Astrocyte (in vitro differentiated cells and primary cell): ENCODE data around the gene VSIG2. TPM values are rescaled to one million over a fixed set of nuclear protein-coding genes. Genes with fewer than 3 reads are reported as not detected.

Experiments used
- DNase-seq: peaks from one replicate; pipeline ENCODE4 v3.0.0-alpha.2; 2010; ENCODE audit warnings: low read depth
- FAIRE-seq: peaks from 2 replicates; lab custom pipeline; 2011; peaks lifted over from hg19 to GRCh38; lab: Jason Lieb, UNC
- H2AFZ ChIP-seq: 2 replicates; pipeline ENCODE4 v1.6.0; 2012; ENCODE audit warnings: low read depth, low read length, inconsistent platforms
- H3K27ac ChIP-seq: 2 replicates; pipeline ENCODE4 v1.5.1; 2011; ENCODE audit warnings: low read depth, low read length, inconsistent platforms
- H3K27me3 ChIP-seq: 2 replicates; pipeline ENCODE4 v1.6.0; 2011; ENCODE audit warnings: low read length, inconsistent platforms; ENCODE audit not compliant: insufficient read depth
- H3K36me3 ChIP-seq: 2 replicates; pipeline ENCODE4 v1.5.1; 2011; ENCODE audit warnings: low read length, inconsistent platforms; ENCODE audit not compliant: insufficient read depth
- H3K4me1 ChIP-seq: 2 replicates; pipeline ENCODE4 v1.5.1; 2011; ENCODE audit warnings: low read length, inconsistent platforms; ENCODE audit not compliant: insufficient read depth
- H3K4me2 ChIP-seq: 2 replicates; pipeline ENCODE4 v1.6.0; 2012; ENCODE audit warnings: low read length, inconsistent platforms
- H3K4me3 ChIP-seq: 2 replicates; pipeline ENCODE4 v1.5.1; 2011; ENCODE audit warnings: low read depth, mild to moderate bottlenecking, low read length, inconsistent platforms; ENCODE audit not compliant: insufficient read depth
- H3K79me2 ChIP-seq: 2 replicates; pipeline ENCODE4 v1.6.0; 2012; ENCODE audit warnings: mild to moderate bottlenecking, low read length, inconsistent platforms; ENCODE audit not compliant: insufficient read depth
- H3K9ac ChIP-seq: 2 replicates; pipeline ENCODE4 v1.6.0; 2012; ENCODE audit warnings: mild to moderate bottlenecking, low read length, inconsistent platforms
- H3K9me3 ChIP-seq: 2 replicates; pipeline ENCODE4 v1.5.1; 2012; ENCODE audit warnings: low read depth, mild to moderate bottlenecking, low read length, inconsistent platforms; ENCODE audit not compliant: insufficient read depth
- H4K20me1 ChIP-seq: 2 replicates; pipeline ENCODE4 v1.6.0; 2012; ENCODE audit warnings: low read length, inconsistent platforms; ENCODE audit not compliant: insufficient read depth
- H3K27ac Mint-ChIP-seq: one replicate; pipeline ENCODE4 v1.8.0; 2021; ENCODE audit warnings: mild to moderate bottlenecking, mixed read lengths; ENCODE audit not compliant: unreplicated experiment
- H3K27me3 Mint-ChIP-seq: one replicate; pipeline ENCODE4 v1.8.0; 2021; ENCODE audit warnings: low read depth, mixed read lengths; ENCODE audit not compliant: unreplicated experiment
- H3K36me3 Mint-ChIP-seq: one replicate; pipeline ENCODE4 v1.8.0; 2021; ENCODE audit warnings: low read depth, mixed read lengths; ENCODE audit not compliant: unreplicated experiment
- H3K4me1 Mint-ChIP-seq: one replicate; pipeline ENCODE4 v1.8.0; 2021; ENCODE audit warnings: low read depth, mixed read lengths; ENCODE audit not compliant: unreplicated experiment
- H3K4me3 Mint-ChIP-seq: one replicate; pipeline ENCODE4 v1.8.0; 2021; ENCODE audit warnings: mild to moderate bottlenecking, moderate library complexity, mixed read lengths; ENCODE audit not compliant: unreplicated experiment
- H3K9me3 Mint-ChIP-seq: one replicate; pipeline ENCODE4 v1.8.0; 2021; ENCODE audit warnings: mild to moderate bottlenecking, mixed read lengths; ENCODE audit not compliant: unreplicated experiment
- EZH2 ChIP-seq: IDR thresholded peaks from 2 replicates; pipeline ENCODE4 v1.6.1; 2012; ENCODE audit warnings: mild to moderate bottlenecking, low read length, inconsistent platforms; ENCODE audit not compliant: insufficient read depth
- total RNA-seq: library from RNA; stranded (reverse); gene quantifications from 2 replicates; pipeline ENCODE4 v1.2.1, GENCODE V29; 2021
- TF ChIP-seq, protein P1 (sequence below): IDR thresholded peaks from 2 replicates; pipeline ENCODE4 v1.5.1; 2011; ENCODE audit warnings: low read depth, mild to moderate bottlenecking, inconsistent platforms, low read length, moderate library complexity; ENCODE audit not compliant: insufficient read depth

The VSIG2 gene
- total RNA-seq, 1 donor from 2014 or later, result 0.18 TPM

DNA sequence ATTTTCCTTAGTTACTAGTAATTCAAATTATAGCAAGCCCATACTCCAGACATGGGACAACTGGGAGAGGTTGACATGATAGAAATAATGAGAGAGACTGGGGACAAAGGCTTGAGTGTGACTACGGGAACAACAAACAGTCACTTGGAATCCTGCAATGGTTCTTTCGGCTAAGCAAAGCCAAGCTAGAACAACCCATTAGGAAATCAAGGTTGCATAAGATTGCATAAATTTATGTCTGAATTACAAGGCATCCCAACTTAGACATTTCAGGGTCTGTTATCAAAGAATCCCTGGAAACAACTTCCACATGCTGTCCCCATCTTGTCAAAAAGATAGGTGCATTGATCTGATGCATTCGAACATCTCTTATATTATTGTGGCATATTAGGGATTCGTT is 22.5 kb downstream of the VSIG2 start:
- H4K20me1 ChIP-seq, result no peaks in the 10 kb centered on the region
- no peak overlapping the region for H3K4me3 ChIP-seq
- H3K36me3 ChIP-seq, result no peaks in the 10 kb centered on the region
- Mint-ChIP-seq H3K27ac (no peak overlapping the region), H3K4me3 (no peak overlapping the region), H3K4me1 (peaks cover 22% of the 10 kb centered on the region), H3K27me3 (peaks cover 20% of the 10 kb centered on the region), H3K9me3 (no peaks in the 10 kb centered on the region), H3K36me3 (no peaks in the 10 kb centered on the region)
- peaks cover 13% of the 10 kb centered on the region for H3K4me1 ChIP-seq
- TF ChIP-seq EZH2, result no peak
- TF ChIP-seq, protein P1, sequence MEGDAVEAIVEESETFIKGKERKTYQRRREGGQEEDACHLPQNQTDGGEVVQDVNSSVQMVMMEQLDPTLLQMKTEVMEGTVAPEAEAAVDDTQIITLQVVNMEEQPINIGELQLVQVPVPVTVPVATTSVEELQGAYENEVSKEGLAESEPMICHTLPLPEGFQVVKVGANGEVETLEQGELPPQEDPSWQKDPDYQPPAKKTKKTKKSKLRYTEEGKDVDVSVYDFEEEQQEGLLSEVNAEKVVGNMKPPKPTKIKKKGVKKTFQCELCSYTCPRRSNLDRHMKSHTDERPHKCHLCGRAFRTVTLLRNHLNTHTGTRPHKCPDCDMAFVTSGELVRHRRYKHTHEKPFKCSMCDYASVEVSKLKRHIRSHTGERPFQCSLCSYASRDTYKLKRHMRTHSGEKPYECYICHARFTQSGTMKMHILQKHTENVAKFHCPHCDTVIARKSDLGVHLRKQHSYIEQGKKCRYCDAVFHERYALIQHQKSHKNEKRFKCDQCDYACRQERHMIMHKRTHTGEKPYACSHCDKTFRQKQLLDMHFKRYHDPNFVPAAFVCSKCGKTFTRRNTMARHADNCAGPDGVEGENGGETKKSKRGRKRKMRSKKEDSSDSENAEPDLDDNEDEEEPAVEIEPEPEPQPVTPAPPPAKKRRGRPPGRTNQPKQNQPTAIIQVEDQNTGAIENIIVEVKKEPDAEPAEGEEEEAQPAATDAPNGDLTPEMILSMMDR, result no peak
- H2AFZ ChIP-seq, result no peak overlapping the region
- peaks cover 2% of the 10 kb centered on the region for H3K27me3 ChIP-seq
- H3K9me3 ChIP-seq, result no peaks in the 10 kb centered on the region
- no peak overlapping the region for H3K4me2 ChIP-seq
- H3K9ac ChIP-seq, result no peak overlapping the region
- H3K79me2 ChIP-seq, result no peaks in the 10 kb centered on the region
- DNase-seq (no peak), FAIRE-seq (no peak)
- H3K27ac ChIP-seq, result no peak overlapping the region

DNA sequence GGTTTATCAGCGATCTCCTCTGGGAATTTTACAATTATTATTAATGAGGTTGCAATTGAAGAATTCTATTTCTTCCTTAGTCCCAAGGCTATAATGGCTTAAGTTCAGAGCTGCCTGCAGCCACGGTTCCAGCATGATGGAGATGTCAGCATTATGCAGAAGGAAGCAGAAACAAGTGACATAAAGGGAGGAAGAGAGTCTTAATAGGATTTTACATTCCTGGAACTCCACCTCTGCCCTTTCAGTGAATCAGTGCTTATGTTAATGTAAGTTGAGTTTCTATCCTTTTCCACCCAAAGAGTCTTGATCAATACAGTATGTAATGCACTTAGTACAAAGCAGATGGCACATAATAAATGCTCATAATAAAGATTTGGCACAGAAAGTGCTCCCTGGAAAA is 23.9 kb downstream of the VSIG2 start:
- Histone ChIP-seq H3K4me3 (no peak overlapping the region), H2AFZ (no peak overlapping the region), H3K36me3 (no peaks in the 10 kb centered on the region), H3K27ac (no peak overlapping the region), H3K9ac (no peak overlapping the region), H3K4me2 (no peak overlapping the region), H3K79me2 (no peaks in the 10 kb centered on the region), H3K27me3 (peaks cover 5% of the 10 kb centered on the region), H4K20me1 (no peaks in the 10 kb centered on the region), H3K4me1 (peaks cover 13% of the 10 kb centered on the region), H3K9me3 (no peaks in the 10 kb centered on the region)
- Mint-ChIP-seq H3K36me3 (no peaks in the 10 kb centered on the region), H3K27me3 (peaks cover 18% of the 10 kb centered on the region), H3K9me3 (peaks cover 2% of the 10 kb centered on the region), H3K4me1 (peaks cover 24% of the 10 kb centered on the region), H3K4me3 (no peak overlapping the region), H3K27ac (no peak overlapping the region)
- DNase-seq (no peak), FAIRE-seq (no peak)
- TF ChIP-seq EZH2, result no peak

DNA sequence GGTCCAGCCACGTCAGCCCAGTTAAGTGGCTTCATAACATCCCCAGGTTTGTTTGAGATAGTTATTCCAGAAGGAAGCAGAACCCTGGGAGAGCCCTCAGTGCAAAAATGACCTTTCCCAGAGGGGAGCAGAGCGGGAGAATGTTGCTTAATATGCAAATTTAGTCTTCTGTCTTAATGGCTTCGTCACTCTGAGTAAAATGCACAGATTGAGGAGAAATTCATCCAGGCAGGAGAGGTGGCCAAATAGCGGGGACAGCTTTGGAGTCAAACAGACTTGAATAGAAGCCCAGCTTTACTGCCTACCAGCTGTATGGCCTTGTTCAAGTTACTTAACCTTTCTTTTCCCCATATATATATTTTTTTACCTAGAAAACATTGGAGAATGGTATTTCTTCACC is 24.6 kb downstream of the VSIG2 start:
- H3K27me3 Mint-ChIP-seq, result peaks cover 22% of the 10 kb centered on the region
- Histone ChIP-seq H3K4me1 (peaks cover 13% of the 10 kb centered on the region), H4K20me1 (no peaks in the 10 kb centered on the region), H3K27ac (no peak overlapping the region), H3K4me2 (no peak overlapping the region), H3K79me2 (no peaks in the 10 kb centered on the region), H3K9ac (no peak overlapping the region), H3K36me3 (no peaks in the 10 kb centered on the region), H2AFZ (no peak overlapping the region), H3K9me3 (no peaks in the 10 kb centered on the region), H3K4me3 (no peak overlapping the region), H3K27me3 (peaks cover 11% of the 10 kb centered on the region)
- DNase-seq, result no peak
- H3K4me3 Mint-ChIP-seq, result no peak overlapping the region
- peaks cover 24% of the 10 kb centered on the region for H3K4me1 Mint-ChIP-seq
- TF ChIP-seq EZH2, result no peak
- TF ChIP-seq, protein P1, result no peak
- H3K27ac Mint-ChIP-seq, result no peak overlapping the region
- H3K9me3 Mint-ChIP-seq, result peaks cover 2% of the 10 kb centered on the region
- H3K36me3 Mint-ChIP-seq, result no peaks in the 10 kb centered on the region
- FAIRE-seq, result no peak
